Measurements from ENCODE around the gene HIGD1B. TPM values are rescaled to one million over a fixed set of nuclear protein-coding genes. Genes with fewer than 3 reads are reported as not detected.

Gene HIGD1B
- total RNA-seq, 4 donors from 2014 or later, result 3.3 to 7.4 (median 4.9) TPM

- H3K4me1 ChIP-seq, result peaks cover 15 to 46% (median 41%) of the 10 kb centered on the region in 4 donors
- TF ChIP-seq EP300 (IDR thresholded peaks at IDR 0.05) (no peak), POLR2AphosphoS5 (IDR thresholded peaks at IDR 0.05) (no peak), CTCF (IDR thresholded peaks at IDR 0.05) (no peak), POLR2A (IDR thresholded peaks at IDR 0.05; ENCODE audit: low read depth) (no peak)
- DNase-seq (ENCODE audit: extremely low spot score), result no peak
- intact Hi-C loops (cut with DNase I), result loop anchor here (5.0 kb wide), 1 partner anchor 53 kb away; no protein-coding TSS in a partner anchor
- H3K36me3 ChIP-seq, result no peaks in the 10 kb centered on the region
- peak overlapping the region; percentile 89 to 95 (median 94) for H3K27ac ChIP-seq (replicated peaks in 1 of 4)
- no peaks in the 10 kb centered on the region for H3K9me3 ChIP-seq
- 9% methylated on average over 34 of the region's 58 CpGs for WGBS
- peaks cover 0 to 44% (median 2%) of the 10 kb centered on the region in 4 donors for H3K27me3 ChIP-seq
- H3K4me3 ChIP-seq, result peak overlapping the region; percentile 81 to 86 (median 82)
Measured at GRCh38 chr17:44830359-44831288, 17.1 kb upstream of the HIGD1B start.

- peak overlapping the region in 1 of 4 donors; percentile 95 for H3K27ac ChIP-seq (replicated peaks in 1 of 4)
- intact Hi-C loops (cut with DNase I), result loop anchor here (5.0 kb wide), 1 partner anchor 54 kb away; no protein-coding TSS in a partner anchor
- TF ChIP-seq CTCF (IDR thresholded peaks at IDR 0.05) (no peak), POLR2A (IDR thresholded peaks at IDR 0.05; ENCODE audit: low read depth) (no peak), POLR2AphosphoS5 (IDR thresholded peaks at IDR 0.05) (no peak), EP300 (IDR thresholded peaks at IDR 0.05) (no peak)
- no peaks in the 10 kb centered on the region for H3K9me3 ChIP-seq
- no peak overlapping the region for H3K4me3 ChIP-seq
- DNase-seq (ENCODE audit: extremely low spot score), result no peak
- WGBS, result 92% methylated on average over 12 of the region's 12 CpGs
- peaks cover 12 to 38% (median 36%) of the 10 kb centered on the region in 4 donors for H3K4me1 ChIP-seq
- H3K27me3 ChIP-seq, result peaks cover 0 to 40% (median 2%) of the 10 kb centered on the region in 4 donors
- H3K36me3 ChIP-seq, result no peaks in the 10 kb centered on the region
Measured at GRCh38 chr17:44831371-44831770, 16.3 kb upstream of the HIGD1B start.

- peaks cover 0 to 28% (median 2%) of the 10 kb centered on the region in 4 donors for H3K27me3 ChIP-seq
- H3K4me3 ChIP-seq, result no peak overlapping the region
- intact Hi-C loops (cut with DNase I), result loop anchor here (5.0 kb wide), 1 partner anchor 56 kb away; no protein-coding TSS in a partner anchor
- H3K4me1 ChIP-seq, result peaks cover 12 to 32% (median 23%) of the 10 kb centered on the region in 4 donors
- no peak overlapping the region for H3K27ac ChIP-seq (replicated peaks in 1 of 4)
- no peaks in the 10 kb centered on the region for H3K36me3 ChIP-seq
- no peak for TF ChIP-seq EP300 (IDR thresholded peaks at IDR 0.05)
- TF ChIP-seq POLR2AphosphoS5 (IDR thresholded peaks at IDR 0.05), result no peak
- TF ChIP-seq CTCF (IDR thresholded peaks at IDR 0.05), result no peak
- TF ChIP-seq POLR2A (IDR thresholded peaks at IDR 0.05; ENCODE audit: low read depth), result no peak
- DNase-seq (ENCODE audit: extremely low spot score), result no peak
- no peaks in the 10 kb centered on the region for H3K9me3 ChIP-seq
- 85% methylated on average over 5 of the region's 5 CpGs for WGBS
Measured at GRCh38 chr17:44832805-44833204, 14.9 kb upstream of the HIGD1B start.

- 67% methylated on average over 2 of the region's 2 CpGs for WGBS
- DNase-seq (ENCODE audit: extremely low spot score), result no peak
- intact Hi-C loops (cut with DNase I), result no loop called here
- H3K4me1 ChIP-seq, result peaks cover 0 to 2% (median under 1%) of the 10 kb centered on the region in 4 donors
- H3K36me3 ChIP-seq, result no peaks in the 10 kb centered on the region
- H3K27me3 ChIP-seq, result peaks cover 0 to 4% (median 0%) of the 10 kb centered on the region in 4 donors
- TF ChIP-seq POLR2AphosphoS5 (IDR thresholded peaks at IDR 0.05), result no peak
- no peak for TF ChIP-seq POLR2A (IDR thresholded peaks at IDR 0.05; ENCODE audit: low read depth)
- no peak for TF ChIP-seq CTCF (IDR thresholded peaks at IDR 0.05)
- no peak for TF ChIP-seq EP300 (IDR thresholded peaks at IDR 0.05)
- no peaks in the 10 kb centered on the region for H3K9me3 ChIP-seq
- H3K4me3 ChIP-seq, result no peak overlapping the region
- no peak overlapping the region for H3K27ac ChIP-seq (replicated peaks in 1 of 4)
Measured at GRCh38 chr17:44837196-44837595, 10.5 kb upstream of the HIGD1B start.

All from esophagus muscularis mucosa (tissue), 4 donors.